ENCODE measurements around the gene PDZD2.

Gene PDZD2

DNA sequence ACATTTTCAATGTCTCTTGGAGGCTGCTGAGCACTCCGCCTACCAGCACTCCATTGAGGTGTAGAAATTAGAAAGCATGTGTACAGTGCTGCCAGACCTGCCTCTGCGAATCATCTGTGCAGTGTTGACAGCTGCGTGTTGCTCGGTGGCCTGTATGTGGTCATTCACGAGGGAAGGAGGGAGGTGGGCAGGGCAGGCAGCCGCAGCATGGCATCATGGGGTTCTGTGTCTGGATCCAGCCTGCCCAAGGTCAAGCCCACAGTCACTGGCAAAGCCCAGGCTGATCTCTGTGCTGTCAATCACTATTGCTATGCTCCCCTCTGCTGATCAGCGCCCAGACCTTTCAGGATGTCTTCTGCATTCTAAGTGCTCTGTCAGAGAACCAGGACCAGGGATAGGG, 8.0 kb upstream of the PDZD2 start:
- ChIA-PET CTCF (no interaction called here), POLR2A (no interaction called here)
- DNase-seq (ENCODE audit: extremely low spot score) = no peak
- TF ChIP-seq, protein P1, sequence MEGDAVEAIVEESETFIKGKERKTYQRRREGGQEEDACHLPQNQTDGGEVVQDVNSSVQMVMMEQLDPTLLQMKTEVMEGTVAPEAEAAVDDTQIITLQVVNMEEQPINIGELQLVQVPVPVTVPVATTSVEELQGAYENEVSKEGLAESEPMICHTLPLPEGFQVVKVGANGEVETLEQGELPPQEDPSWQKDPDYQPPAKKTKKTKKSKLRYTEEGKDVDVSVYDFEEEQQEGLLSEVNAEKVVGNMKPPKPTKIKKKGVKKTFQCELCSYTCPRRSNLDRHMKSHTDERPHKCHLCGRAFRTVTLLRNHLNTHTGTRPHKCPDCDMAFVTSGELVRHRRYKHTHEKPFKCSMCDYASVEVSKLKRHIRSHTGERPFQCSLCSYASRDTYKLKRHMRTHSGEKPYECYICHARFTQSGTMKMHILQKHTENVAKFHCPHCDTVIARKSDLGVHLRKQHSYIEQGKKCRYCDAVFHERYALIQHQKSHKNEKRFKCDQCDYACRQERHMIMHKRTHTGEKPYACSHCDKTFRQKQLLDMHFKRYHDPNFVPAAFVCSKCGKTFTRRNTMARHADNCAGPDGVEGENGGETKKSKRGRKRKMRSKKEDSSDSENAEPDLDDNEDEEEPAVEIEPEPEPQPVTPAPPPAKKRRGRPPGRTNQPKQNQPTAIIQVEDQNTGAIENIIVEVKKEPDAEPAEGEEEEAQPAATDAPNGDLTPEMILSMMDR (IDR thresholded peaks at IDR 0.05; ENCODE audit: control extremely low read depth, extremely low read depth, low read depth, missing control alignments) = no peak

GRCh38 chr5:31632460-31632859, 6.5 kb upstream of the PDZD2 start:
- ChIA-PET CTCF (no interaction called here), POLR2A (no interaction called here)
- TF ChIP-seq, protein P1 (IDR thresholded peaks at IDR 0.05; ENCODE audit: control extremely low read depth, extremely low read depth, low read depth, missing control alignments) = no peak
- no peak for DNase-seq (ENCODE audit: extremely low spot score)

DNA sequence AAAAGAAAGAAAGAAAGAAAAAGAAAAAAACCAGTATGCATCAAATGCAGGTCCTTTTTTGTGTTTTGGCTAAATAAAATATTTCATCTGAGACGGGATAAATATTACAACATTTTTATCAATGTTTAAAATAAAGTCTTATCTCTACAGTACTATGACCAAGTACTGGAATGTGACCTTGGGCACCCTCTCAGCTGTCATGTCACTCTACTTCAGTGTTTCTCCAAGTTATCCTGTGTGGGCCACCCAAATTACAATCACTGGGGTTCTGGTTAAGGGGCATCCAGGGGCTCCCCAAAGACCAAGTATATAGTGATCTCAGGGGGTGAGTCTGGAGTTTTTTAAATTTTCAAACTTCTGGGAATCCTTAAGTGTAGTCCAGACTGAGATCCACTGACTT, 3.5 kb upstream of the PDZD2 start:
- DNase-seq (ENCODE audit: extremely low spot score) = no peak
- ChIA-PET CTCF (no interaction called here), POLR2A (no interaction called here)
- TF ChIP-seq, protein P1 (IDR thresholded peaks at IDR 0.05; ENCODE audit: control extremely low read depth, extremely low read depth, low read depth, missing control alignments) = no peak

DNA sequence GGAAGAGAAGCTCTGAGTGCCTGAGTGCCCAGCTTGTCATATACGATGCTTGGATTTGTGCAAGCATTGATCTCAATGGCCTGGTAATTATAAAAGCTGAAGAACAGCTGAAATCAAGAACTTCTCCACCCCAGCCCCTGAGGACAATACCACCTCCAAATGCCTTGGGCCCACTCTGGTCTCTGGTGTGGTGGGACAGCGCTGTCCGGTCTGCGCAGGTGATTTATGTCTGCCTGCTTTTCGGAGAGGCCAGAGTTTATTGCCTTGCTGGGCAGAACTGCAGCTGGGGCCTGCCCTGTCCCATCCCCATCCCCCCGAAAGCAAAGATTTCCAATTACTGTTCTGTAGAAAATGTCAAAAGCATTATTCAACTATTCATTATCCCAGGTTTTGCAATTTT, 1.1 kb upstream of the PDZD2 start:
- DNase-seq (ENCODE audit: extremely low spot score) = no peak
- TF ChIP-seq, protein P1 (IDR thresholded peaks at IDR 0.05; ENCODE audit: control extremely low read depth, extremely low read depth, low read depth, missing control alignments) = no peak
- ChIA-PET CTCF (interaction anchor here (0.8 to 3.3 kb wide), 9 partner anchors 10 to 455 kb away, joined by 3 to 29 read pairs (median 3); no protein-coding TSS in a partner anchor), POLR2A (no interaction called here)

- ChIA-PET POLR2A (no interaction called here), CTCF (interaction anchor here (0.8 to 3.3 kb wide), 10 partner anchors 9 to 455 kb away, joined by 3 to 29 read pairs (median 4); no protein-coding TSS in a partner anchor)
- no peak for DNase-seq (ENCODE audit: extremely low spot score)
- TF ChIP-seq, protein P1 (IDR thresholded peaks at IDR 0.05; ENCODE audit: control extremely low read depth, extremely low read depth, low read depth, missing control alignments) = no peak
These were observed 586 bp upstream of the PDZD2 start for GRCh38 chr5:31638345-31638744.

GRCh38 chr5:31639481-31640411, 815 bp downstream of the PDZD2 start:
- DNase-seq (ENCODE audit: extremely low spot score) = no peak
- ChIA-PET POLR2A (no interaction called here), CTCF (interaction anchor here (0.8 to 3.3 kb wide), 5 partner anchors 12 to 154 kb away, joined by 3 to 29 read pairs (median 4); no protein-coding TSS in a partner anchor)
- TF ChIP-seq, protein P1 (IDR thresholded peaks at IDR 0.05; ENCODE audit: control extremely low read depth, extremely low read depth, low read depth, missing control alignments) = no peak

Data from GM10248 (cell line).